Transverse colon (tissue), 4 donors: ENCODE measurements around the gene ANKRD18A. TPM values are rescaled to one million over a fixed set of nuclear protein-coding genes. Genes with fewer than 3 reads are reported as not detected.
"Not testable (repeated sequence)": the region's sequence is repeated elsewhere in the genome, so short reads cannot be mapped to it uniquely, and the experiment has no call there.

ENCODE experiments used
- DNase-seq: peaks from one replicate; pipeline ENCODE4 v3.0.0-alpha.2; 2019
- H3K27ac ChIP-seq, 4 donors: fragments of 200-600 bp; sonication (generic); 2 replicates each; pipeline ENCODE4 v1.5.1; 2016 to 2018; ENCODE audit warnings: inconsistent platforms in 4 of 4
- H3K27me3 ChIP-seq: fragments of 200-600 bp; sonication (generic); 2 replicates; pipeline ENCODE4 v1.5.1; 2017; ENCODE audit warnings: inconsistent platforms
- H3K36me3 ChIP-seq, 4 donors: fragments of 200-600 bp; sonication (generic); 2 replicates each; pipeline ENCODE4 v1.5.1; 2017 to 2019; ENCODE audit warnings: inconsistent platforms in 4 of 4
- H3K4me1 ChIP-seq, 4 donors: fragments of 200-600 bp; sonication (generic); 2 replicates each; pipeline ENCODE4 v1.5.1; 2017 to 2020; ENCODE audit warnings: inconsistent platforms in 4 of 4
- H3K4me3 ChIP-seq, 4 donors: fragments of 200-600 bp; sonication (generic); 1 replicate in 1 of 4; 2 replicates in 3 of 4; pipeline versions ENCODE4 v1.5.1 to v1.6.1; 2017 to 2019; ENCODE audit warnings: inconsistent platforms in 4 of 4
- H3K9me3 ChIP-seq, 2 donors: fragments of 200-600 bp; sonication (generic); 2 replicates each; pipeline ENCODE4 v1.5.1; 2017 to 2019; ENCODE audit warnings: inconsistent platforms in 2 of 2
- WGBS, 2 donors: methylation state at CpG; one replicate each; pipeline ENCODE4 v1.1.5; 2018; ENCODE audit warnings: low coverage in 1 of 2; 5-methylcytosine and 5-hydroxymethylcytosine counted together
- in situ Hi-C, 4 donors: fragments of 200-750 bp; cut with MboI; loops; one replicate each; pipeline versions ENCODE4 v1.15.0 to v1.15.1; 2017; ENCODE audit warnings: low sequenced_read_pairs in 3 of 4, low pct_ligation_motif_present in 1 of 4, low pct_unique_long_range_greater_than_20kb in 1 of 4
- intact Hi-C: fragments of 100-400 bp; cut with DNase I; formaldehyde crosslinking; loops from one replicate; pipeline ENCODE4 v1.15.1; 2023; ENCODE audit warnings: low total_unique reads
- total RNA-seq, 4 donors: library from RNA; depleted of rRNA; stranded (reverse); fragments of >200 nt; gene quantifications; one replicate each; pipeline ENCODE4 v1.1.0, GENCODE V29; 2016

The ANKRD18A gene
- total RNA-seq, 4 donors from 2014 or later, result 5.6 to 15.4 (median 12.5) TPM

GRCh38 chr9:38591346-38592063 lies 28.9 kb downstream of the ANKRD18A start:
- in situ Hi-C loops, H3K4me3 ChIP-seq, H3K27me3 ChIP-seq, H3K4me1 ChIP-seq, H3K9me3 ChIP-seq, H3K27ac ChIP-seq, H3K36me3 ChIP-seq, DNase-seq, intact Hi-C loops: not testable (repeated sequence)
- WGBS, 2 donors, result 80 to 93% methylated on average over 5 to 9 of the region's 9 CpGs

DNA sequence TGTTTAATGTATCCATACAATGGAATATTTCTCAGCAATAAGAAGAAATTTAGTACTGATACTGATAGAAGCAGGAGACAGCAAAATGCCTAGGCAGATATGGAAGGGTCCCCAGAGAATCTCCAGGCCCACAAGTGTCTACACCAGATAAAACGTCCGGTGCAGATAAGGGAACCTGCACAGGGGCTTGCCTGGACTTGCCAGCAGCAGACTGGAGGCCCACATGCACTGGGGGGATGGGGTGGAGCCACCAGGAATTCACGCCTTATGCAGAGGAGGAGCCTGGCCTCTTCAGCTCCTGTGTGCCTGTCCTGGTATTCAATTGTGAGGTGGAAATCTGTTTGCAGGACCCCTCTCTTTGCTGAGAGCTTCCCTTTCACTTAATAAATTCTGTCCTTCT lies 36.6 kb downstream of the ANKRD18A start:
- H3K9me3 ChIP-seq, H3K27ac ChIP-seq, DNase-seq, H3K4me3 ChIP-seq, H3K27me3 ChIP-seq, H3K4me1 ChIP-seq, H3K36me3 ChIP-seq, intact Hi-C loops, in situ Hi-C loops: not testable (repeated sequence)
- WGBS, 2 donors, result 86% methylated on average over 3 of the region's 3 CpGs; no CpG with 5 or more reads in 1 of the 2 donors

GRCh38 chr9:38580112-38580511 lies 40.3 kb downstream of the ANKRD18A start:
- intact Hi-C loops, in situ Hi-C loops, H3K27me3 ChIP-seq, H3K4me1 ChIP-seq, H3K36me3 ChIP-seq, H3K4me3 ChIP-seq, DNase-seq, H3K9me3 ChIP-seq, H3K27ac ChIP-seq: not testable (repeated sequence)
- WGBS, 2 donors, result 59 to 73% methylated on average over 2 to 3 of the region's 3 CpGs

DNA sequence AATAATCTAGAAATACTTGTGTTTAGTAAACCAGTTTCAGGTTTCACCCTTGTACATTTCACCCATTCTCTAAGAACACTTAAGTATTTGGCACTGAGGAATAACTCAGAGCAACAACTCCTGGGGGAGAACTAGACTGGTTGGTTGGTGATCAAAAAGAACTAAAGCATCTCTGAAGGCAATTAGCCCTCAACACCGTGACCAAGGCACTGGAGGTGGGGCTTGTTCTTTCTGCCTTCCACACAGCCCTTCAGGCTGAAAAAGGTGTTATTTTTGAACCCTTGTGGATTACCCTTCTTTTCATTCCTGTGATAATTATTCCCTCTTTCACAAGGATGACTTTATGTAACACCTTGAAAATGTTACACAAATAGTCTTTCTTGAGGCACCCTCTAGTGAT lies 44.2 kb downstream of the ANKRD18A start:
- WGBS, 2 donors, result 40 to 83% methylated on average over 1 of the region's 1 CpG
- in situ Hi-C loops, H3K4me3 ChIP-seq, H3K4me1 ChIP-seq, H3K27ac ChIP-seq, H3K9me3 ChIP-seq, H3K27me3 ChIP-seq, DNase-seq, H3K36me3 ChIP-seq, intact Hi-C loops: not testable (repeated sequence)

DNA sequence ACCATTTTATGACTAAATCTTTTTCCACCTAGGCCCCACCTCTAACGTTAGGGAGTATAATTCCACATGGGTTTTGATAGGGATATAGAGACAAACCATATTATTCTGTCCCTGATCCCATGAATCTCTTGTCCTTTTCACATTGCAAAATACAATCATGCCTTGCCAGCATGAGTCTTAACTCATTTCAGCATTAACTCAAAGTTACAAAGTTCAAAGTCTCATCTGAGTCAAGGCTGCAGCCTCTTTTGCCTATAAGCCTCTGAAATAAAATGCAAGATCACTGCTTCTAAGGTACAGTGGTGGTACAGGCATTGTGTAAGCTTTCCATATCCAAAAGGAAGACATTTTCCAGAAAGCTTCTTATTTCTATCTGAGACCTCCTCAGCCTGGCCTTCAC lies 54.3 kb downstream of the ANKRD18A start:
- in situ Hi-C loops, DNase-seq, H3K27ac ChIP-seq, H3K36me3 ChIP-seq, H3K9me3 ChIP-seq, intact Hi-C loops, H3K4me1 ChIP-seq, H3K4me3 ChIP-seq, H3K27me3 ChIP-seq: not testable (repeated sequence)
- 50 to 67% methylated on average over 1 of the region's 1 CpG for WGBS, 2 donors

DNA sequence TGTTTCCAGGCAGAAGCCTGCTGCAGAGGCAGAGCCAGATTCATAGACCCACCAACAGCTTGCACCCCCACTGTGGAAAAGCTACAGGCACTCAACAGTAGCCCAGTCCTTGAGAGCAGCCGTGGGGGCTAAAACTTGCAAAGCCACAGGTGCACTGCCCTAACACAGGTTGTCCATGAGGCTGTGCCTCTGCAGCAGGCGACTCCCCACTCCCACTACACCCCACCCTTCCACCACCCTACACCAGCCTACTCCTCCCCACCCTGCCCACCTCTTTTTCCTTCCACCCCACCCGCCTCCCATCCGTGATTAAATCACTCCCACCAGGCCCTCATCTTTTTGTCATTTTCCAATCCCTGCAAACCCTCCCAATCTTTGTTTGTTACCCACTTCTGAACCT lies 55.2 kb downstream of the ANKRD18A start:
- H3K36me3 ChIP-seq, H3K4me1 ChIP-seq, DNase-seq, H3K4me3 ChIP-seq, H3K27ac ChIP-seq, H3K27me3 ChIP-seq, intact Hi-C loops, in situ Hi-C loops, H3K9me3 ChIP-seq: not testable (repeated sequence)
- WGBS, 2 donors, result 80% methylated on average over 1 of the region's 4 CpGs; no CpG with 5 or more reads in 1 of the 2 donors

- H3K4me3 ChIP-seq, H3K27me3 ChIP-seq, H3K4me1 ChIP-seq, in situ Hi-C loops, DNase-seq, H3K9me3 ChIP-seq, H3K36me3 ChIP-seq, intact Hi-C loops, H3K27ac ChIP-seq: not testable (repeated sequence)
- WGBS, 2 donors, result no CpG with 5 or more reads among the region's 1 CpG
Measured at GRCh38 chr9:38563911-38564310, 56.5 kb downstream of the ANKRD18A start.

DNA sequence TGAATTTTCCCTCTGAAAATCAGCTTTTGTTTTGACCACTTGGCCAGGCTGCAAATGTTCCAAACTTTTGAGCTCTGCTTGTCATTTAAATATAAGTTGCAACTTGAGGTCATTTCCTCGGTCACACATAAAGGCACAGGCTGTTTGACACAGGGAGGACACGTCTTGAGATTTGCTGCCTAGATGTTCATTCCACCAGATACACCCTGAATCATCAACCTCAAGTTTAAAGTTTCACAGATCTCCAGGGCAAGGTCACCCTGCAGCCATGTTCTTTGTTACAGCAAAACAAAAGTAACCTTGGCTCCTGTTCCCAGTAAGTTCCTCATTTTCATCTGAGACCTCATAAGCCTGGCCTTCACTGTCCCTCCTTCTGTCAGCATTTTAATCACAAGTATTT lies 59.3 kb downstream of the ANKRD18A start:
- H3K27me3 ChIP-seq, in situ Hi-C loops, H3K4me1 ChIP-seq, H3K36me3 ChIP-seq, DNase-seq, H3K9me3 ChIP-seq, intact Hi-C loops, H3K27ac ChIP-seq, H3K4me3 ChIP-seq: not testable (repeated sequence)
- 73 to 75% methylated on average over 2 of the region's 2 CpGs for WGBS, 2 donors

DNA sequence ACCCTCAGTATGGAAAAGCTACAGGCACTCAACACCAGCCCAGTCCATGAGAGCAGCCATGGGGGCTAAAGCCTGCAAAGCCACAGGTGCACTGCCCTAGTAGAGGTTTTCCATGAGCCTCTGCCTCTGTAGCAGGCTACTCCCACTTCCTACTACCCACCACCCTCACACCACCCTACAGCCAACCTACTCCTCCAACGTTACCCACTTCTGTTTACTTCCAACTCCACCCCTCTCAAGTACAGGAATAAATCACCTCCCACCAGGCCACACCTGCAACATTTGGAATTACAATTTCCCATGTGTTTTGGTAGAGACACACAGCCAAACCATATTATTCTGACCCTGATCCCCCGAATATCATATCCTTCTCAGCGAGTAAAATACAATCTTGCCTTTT lies 61.2 kb downstream of the ANKRD18A start:
- WGBS, 2 donors, result 63% methylated on average over 3 of the region's 3 CpGs; no CpG with 5 or more reads in 1 of the 2 donors
- intact Hi-C loops, DNase-seq, H3K4me1 ChIP-seq, H3K9me3 ChIP-seq, H3K4me3 ChIP-seq, H3K27me3 ChIP-seq, in situ Hi-C loops, H3K27ac ChIP-seq, H3K36me3 ChIP-seq: not testable (repeated sequence)

DNA sequence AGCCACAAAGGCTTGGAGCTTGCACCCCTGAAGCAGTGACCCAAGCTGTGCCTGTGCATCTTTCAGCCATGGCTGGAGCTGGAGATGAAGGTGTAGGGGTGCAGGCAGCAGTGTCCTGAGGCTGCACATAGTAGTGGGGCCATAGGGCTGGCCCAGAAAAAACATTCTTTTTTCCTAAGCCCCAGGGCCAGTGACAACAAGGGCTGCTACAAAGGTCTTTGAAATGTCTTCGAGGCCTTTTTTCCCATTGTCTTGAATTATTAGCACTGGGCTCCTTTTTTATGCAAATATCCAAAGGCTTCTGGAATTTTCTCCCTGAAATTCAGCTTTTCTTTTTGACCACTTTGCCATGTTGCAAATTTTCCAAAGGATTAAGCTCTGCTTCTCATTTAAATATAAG lies 62.6 kb downstream of the ANKRD18A start:
- H3K4me1 ChIP-seq, in situ Hi-C loops, H3K4me3 ChIP-seq, intact Hi-C loops, H3K36me3 ChIP-seq, H3K27ac ChIP-seq, H3K27me3 ChIP-seq, DNase-seq, H3K9me3 ChIP-seq: not testable (repeated sequence)
- 60 to 75% methylated on average over 1 of the region's 1 CpG for WGBS, 2 donors

GRCh38 chr9:38554966-38555365 lies 65.4 kb downstream of the ANKRD18A start:
- H3K27ac ChIP-seq, H3K27me3 ChIP-seq, H3K36me3 ChIP-seq, DNase-seq, H3K4me1 ChIP-seq, in situ Hi-C loops, intact Hi-C loops, H3K4me3 ChIP-seq, H3K9me3 ChIP-seq: not testable (repeated sequence)
- WGBS, 2 donors, result 88 to 94% methylated on average over 2 of the region's 2 CpGs
